Measurements from ENCODE around the gene S100G.
"Not testable (repeated sequence)": the region's sequence is repeated elsewhere in the genome, so short reads cannot be mapped to it uniquely, and the experiment has no call there.

The S100G gene, protein sequence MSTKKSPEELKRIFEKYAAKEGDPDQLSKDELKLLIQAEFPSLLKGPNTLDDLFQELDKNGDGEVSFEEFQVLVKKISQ

GRCh38 chrX:16649858-16650257 lies at the start of gene S100G:
Gene S100G (plus strand): TSS chrX:16650158. CDS start chrX:16651007, 849 bp downstream.
- H3K9me3 Mint-ChIP-seq = no peaks in the 10 kb centered on the region
- H3K4me3 Mint-ChIP-seq = no peak within 1 kb of the TSS
- H3K27me3 Mint-ChIP-seq = no peaks in the 10 kb centered on the region
- no peaks in the 10 kb centered on the region for H3K4me1 Mint-ChIP-seq (ENCODE audit: low read depth)
- no peak within 1 kb of the TSS for H3K27ac Mint-ChIP-seq
- H3K36me3 Mint-ChIP-seq (ENCODE audit: low read depth) = no peaks in the 10 kb centered on the region

GRCh38 chrX:16601885-16602284 lies 48.1 kb upstream of the S100G start:
- Mint-ChIP-seq H3K36me3 (ENCODE audit: low read depth) (peaks cover 4% of the 10 kb centered on the region), H3K4me3 (no peak overlapping the region), H3K9me3 (no peaks in the 10 kb centered on the region), H3K27ac (no peak overlapping the region), H3K4me1 (ENCODE audit: low read depth) (peaks cover 10% of the 10 kb centered on the region), H3K27me3 (no peaks in the 10 kb centered on the region)

GRCh38 chrX:16603235-16603634 lies 46.7 kb upstream of the S100G start:
- not testable (repeated sequence) for H3K36me3 Mint-ChIP-seq (ENCODE audit: low read depth); H3K27ac Mint-ChIP-seq; H3K9me3 Mint-ChIP-seq; H3K4me3 Mint-ChIP-seq; H3K27me3 Mint-ChIP-seq
- peaks cover 10% of the 10 kb centered on the region for H3K4me1 Mint-ChIP-seq (ENCODE audit: low read depth)

- Mint-ChIP-seq H3K4me3 (no peak overlapping the region), H3K36me3 (ENCODE audit: low read depth) (peaks cover 4% of the 10 kb centered on the region), H3K9me3 (no peaks in the 10 kb centered on the region), H3K4me1 (ENCODE audit: low read depth) (peaks cover 10% of the 10 kb centered on the region), H3K27ac (peak overlapping the region; percentile 74), H3K27me3 (no peaks in the 10 kb centered on the region)
Observed at GRCh38 chrX:16603822-16604221, 46.1 kb upstream of the S100G start.

- peaks cover 10% of the 10 kb centered on the region for H3K4me1 Mint-ChIP-seq (ENCODE audit: low read depth)
- H3K36me3 Mint-ChIP-seq (ENCODE audit: low read depth) = peaks cover 4% of the 10 kb centered on the region
- H3K27me3 Mint-ChIP-seq = no peaks in the 10 kb centered on the region
- H3K9me3 Mint-ChIP-seq = no peaks in the 10 kb centered on the region
- H3K4me3 Mint-ChIP-seq = no peak overlapping the region
- peak overlapping the region; percentile 74 for H3K27ac Mint-ChIP-seq
Observed at GRCh38 chrX:16604337-16604736, 45.6 kb upstream of the S100G start.

GRCh38 chrX:16606142-16606720 lies 43.7 kb upstream of the S100G start:
- no peaks in the 10 kb centered on the region for H3K9me3 Mint-ChIP-seq
- no peak overlapping the region for H3K4me3 Mint-ChIP-seq
- H3K27ac Mint-ChIP-seq = no peak overlapping the region

GRCh38 chrX:16610121-16610621 lies 39.8 kb upstream of the S100G start:
- Mint-ChIP-seq H3K4me1 (ENCODE audit: low read depth) (no peaks in the 10 kb centered on the region), H3K4me3 (no peak overlapping the region), H3K36me3 (ENCODE audit: low read depth) (peaks cover 6% of the 10 kb centered on the region), H3K9me3 (no peaks in the 10 kb centered on the region), H3K27me3 (no peaks in the 10 kb centered on the region), H3K27ac (no peak overlapping the region)

More at GRCh38 chrX:16606142-16606720, 43.7 kb upstream of the S100G start:
- H3K4me1 Mint-ChIP-seq (ENCODE audit: low read depth) = peaks cover 10% of the 10 kb centered on the region
- no peaks in the 10 kb centered on the region for H3K27me3 Mint-ChIP-seq
- H3K36me3 Mint-ChIP-seq (ENCODE audit: low read depth) = peaks cover 2% of the 10 kb centered on the region

- not testable (repeated sequence) for H3K9me3 Mint-ChIP-seq; H3K27me3 Mint-ChIP-seq; H3K27ac Mint-ChIP-seq; H3K4me3 Mint-ChIP-seq; H3K36me3 Mint-ChIP-seq (ENCODE audit: low read depth); H3K4me1 Mint-ChIP-seq (ENCODE audit: low read depth)
Observed at GRCh38 chrX:16610654-16611053, 39.3 kb upstream of the S100G start.

DNA sequence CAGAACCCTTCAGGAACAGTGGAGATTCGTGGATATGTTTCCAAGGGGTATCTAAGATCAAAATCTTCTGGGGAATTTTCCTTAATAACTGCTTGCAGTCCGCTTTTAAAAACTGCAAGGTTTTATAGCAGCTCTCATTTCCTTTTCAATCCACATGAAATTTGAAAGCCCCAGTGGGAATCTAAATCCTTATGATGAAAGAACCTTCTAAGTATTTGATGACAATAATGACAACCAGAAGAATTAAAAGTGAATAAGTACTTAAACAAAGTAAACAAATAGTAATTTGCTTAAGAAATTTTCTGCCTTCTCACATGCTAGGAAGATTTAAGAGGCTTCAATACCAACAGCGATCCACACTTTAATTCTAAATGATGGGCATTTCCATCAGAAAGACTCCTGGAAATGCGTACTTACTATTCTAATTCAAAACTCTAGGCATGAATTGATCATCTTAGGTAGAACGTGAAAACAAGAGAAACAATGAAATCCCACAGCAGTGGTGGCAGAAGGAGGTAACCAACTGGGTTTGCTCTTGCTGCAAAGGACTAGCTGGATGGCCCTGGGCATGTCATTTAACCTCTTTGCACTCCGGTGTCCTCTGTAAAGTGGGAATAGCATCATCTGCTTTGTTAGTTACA lies 37.6 kb upstream of the S100G start:
- H3K9me3 Mint-ChIP-seq = no peaks in the 10 kb centered on the region
- no peak overlapping the region for H3K4me3 Mint-ChIP-seq
- H3K27me3 Mint-ChIP-seq = no peaks in the 10 kb centered on the region
- H3K36me3 Mint-ChIP-seq (ENCODE audit: low read depth) = peaks cover 6% of the 10 kb centered on the region
- H3K4me1 Mint-ChIP-seq (ENCODE audit: low read depth) = no peaks in the 10 kb centered on the region
- no peak overlapping the region for H3K27ac Mint-ChIP-seq

- Mint-ChIP-seq H3K4me3 (no peak overlapping the region), H3K4me1 (ENCODE audit: low read depth) (no peaks in the 10 kb centered on the region), H3K27me3 (no peaks in the 10 kb centered on the region), H3K9me3 (peaks cover 4% of the 10 kb centered on the region), H3K36me3 (ENCODE audit: low read depth) (peaks cover 14% of the 10 kb centered on the region), H3K27ac (no peak overlapping the region)
Observed at GRCh38 chrX:16617382-16617781, 32.6 kb upstream of the S100G start.

DNA sequence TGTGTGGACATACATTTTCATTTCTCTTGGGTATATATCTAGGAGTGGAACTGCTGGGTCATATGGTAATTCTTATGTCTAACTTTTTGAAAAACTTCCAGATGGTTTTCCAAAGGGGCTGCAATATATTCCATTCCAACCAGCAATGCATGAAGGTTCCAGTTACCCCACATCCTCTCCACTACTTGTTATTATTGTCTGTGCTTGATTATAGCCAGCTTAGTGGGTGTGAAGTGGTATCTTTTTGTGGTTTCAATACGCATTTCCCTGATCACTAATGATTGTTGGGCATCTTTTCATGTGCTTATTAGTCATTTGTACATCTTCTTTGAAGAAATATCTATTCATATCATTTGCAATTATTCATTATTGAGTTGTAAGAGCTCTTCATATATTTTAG lies 31.5 kb upstream of the S100G start:
- Mint-ChIP-seq H3K36me3 (ENCODE audit: low read depth) (peaks cover 8% of the 10 kb centered on the region), H3K27ac (no peak overlapping the region), H3K4me3 (no peak overlapping the region), H3K9me3 (peaks cover 4% of the 10 kb centered on the region), H3K4me1 (ENCODE audit: low read depth) (no peaks in the 10 kb centered on the region), H3K27me3 (no peaks in the 10 kb centered on the region)

- H3K4me3 Mint-ChIP-seq = no peak overlapping the region
- H3K27ac Mint-ChIP-seq = no peak overlapping the region
- peaks cover 4% of the 10 kb centered on the region for H3K9me3 Mint-ChIP-seq
- peaks cover 8% of the 10 kb centered on the region for H3K36me3 Mint-ChIP-seq (ENCODE audit: low read depth)
- H3K4me1 Mint-ChIP-seq (ENCODE audit: low read depth) = no peaks in the 10 kb centered on the region
- no peaks in the 10 kb centered on the region for H3K27me3 Mint-ChIP-seq
Observed at GRCh38 chrX:16619024-16619423, 30.9 kb upstream of the S100G start.

- H3K27ac Mint-ChIP-seq = not testable (repeated sequence)
Observed at GRCh38 chrX:16628511-16628910, 21.4 kb upstream of the S100G start.

DNA sequence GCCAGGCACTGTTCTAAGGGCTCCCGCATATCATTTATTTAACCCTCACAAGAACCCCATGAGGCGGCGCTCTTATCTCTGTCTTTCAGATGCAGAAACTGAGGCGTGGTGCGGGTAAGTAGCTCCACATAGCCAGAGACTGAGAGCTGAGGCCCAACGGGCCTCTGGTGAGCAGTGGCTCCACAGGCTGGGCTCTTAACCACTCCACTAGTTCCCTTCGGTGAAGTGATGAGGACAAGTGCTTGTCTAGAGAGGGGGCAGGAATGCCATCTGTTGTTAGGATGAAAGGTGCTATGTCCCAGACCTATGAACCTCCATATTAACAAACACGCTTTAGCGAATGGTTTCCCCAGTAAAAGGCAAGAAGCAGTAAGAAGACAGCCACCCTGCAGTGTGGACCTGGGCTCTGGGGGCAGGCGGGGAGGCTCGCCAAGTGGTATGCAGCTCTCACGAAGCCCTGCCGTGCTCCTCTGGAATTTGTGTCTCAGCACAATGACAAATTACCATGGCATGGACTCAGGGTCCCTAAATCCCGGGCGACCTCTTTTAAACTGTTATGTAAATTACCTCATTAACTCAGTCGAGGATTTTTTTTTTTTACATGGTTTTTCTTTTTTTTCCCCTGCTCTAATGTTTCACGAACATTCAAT lies 20.9 kb upstream of the S100G start:
- Mint-ChIP-seq H3K4me3 (no peak overlapping the region), H3K27ac (no peak overlapping the region), H3K27me3 (no peaks in the 10 kb centered on the region), H3K36me3 (ENCODE audit: low read depth) (peaks cover 3% of the 10 kb centered on the region), H3K4me1 (ENCODE audit: low read depth) (no peaks in the 10 kb centered on the region), H3K9me3 (no peaks in the 10 kb centered on the region)

More at GRCh38 chrX:16628511-16628910, 21.4 kb upstream of the S100G start:
- not testable (repeated sequence) for H3K9me3 Mint-ChIP-seq; H3K4me3 Mint-ChIP-seq; H3K27me3 Mint-ChIP-seq; H3K36me3 Mint-ChIP-seq (ENCODE audit: low read depth); H3K4me1 Mint-ChIP-seq (ENCODE audit: low read depth)

DNA sequence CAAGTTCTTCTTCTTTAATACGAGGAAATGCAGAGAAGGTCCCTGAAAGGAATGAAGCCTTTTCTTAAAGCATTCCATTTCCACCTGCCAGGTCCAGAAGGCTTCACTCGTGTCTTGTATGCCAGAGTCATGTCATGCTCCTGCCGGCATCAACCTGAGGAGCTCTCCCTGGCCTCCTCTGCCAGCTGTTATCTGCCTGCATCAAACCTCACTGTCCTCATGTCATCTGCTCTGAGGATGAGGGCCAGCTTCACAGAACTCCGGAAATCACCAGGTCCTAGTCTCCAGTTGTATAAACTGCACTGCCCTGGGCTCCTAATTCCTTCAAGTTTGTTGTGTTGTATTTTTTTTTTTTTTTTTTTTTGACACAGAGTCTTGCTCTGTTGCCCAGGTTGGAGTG lies 20.0 kb upstream of the S100G start:
- Mint-ChIP-seq H3K36me3 (ENCODE audit: low read depth) (peaks cover 3% of the 10 kb centered on the region), H3K4me1 (ENCODE audit: low read depth) (no peaks in the 10 kb centered on the region), H3K27me3 (no peaks in the 10 kb centered on the region), H3K9me3 (no peaks in the 10 kb centered on the region), H3K27ac (no peak overlapping the region), H3K4me3 (no peak overlapping the region)
